ENCODE data around the gene ZNF529.

DNA sequence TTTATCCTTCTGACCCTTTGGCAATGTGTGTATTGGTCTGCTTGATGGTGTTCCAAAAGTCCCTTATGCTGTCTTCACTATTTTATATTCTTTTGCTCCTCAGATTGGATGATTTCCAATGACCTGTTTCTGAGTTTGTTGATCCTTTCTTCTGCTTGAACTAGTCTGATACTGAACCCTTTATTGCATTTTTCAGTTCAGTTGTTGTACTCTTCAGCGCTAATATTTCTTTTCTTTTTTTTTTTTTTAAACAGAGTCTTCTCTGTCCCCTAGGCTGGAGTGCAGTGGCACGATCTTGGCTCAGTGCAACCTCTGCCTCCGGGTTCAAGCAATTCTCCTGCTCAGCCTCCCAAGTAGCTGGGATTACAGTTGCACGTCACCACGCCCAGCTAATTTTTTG lies 71.1 kb downstream of the ZNF529 start:
- no peak for TF ChIP-seq EP300 (IDR thresholded peaks at IDR 0.05)
- TF ChIP-seq, protein P1, sequence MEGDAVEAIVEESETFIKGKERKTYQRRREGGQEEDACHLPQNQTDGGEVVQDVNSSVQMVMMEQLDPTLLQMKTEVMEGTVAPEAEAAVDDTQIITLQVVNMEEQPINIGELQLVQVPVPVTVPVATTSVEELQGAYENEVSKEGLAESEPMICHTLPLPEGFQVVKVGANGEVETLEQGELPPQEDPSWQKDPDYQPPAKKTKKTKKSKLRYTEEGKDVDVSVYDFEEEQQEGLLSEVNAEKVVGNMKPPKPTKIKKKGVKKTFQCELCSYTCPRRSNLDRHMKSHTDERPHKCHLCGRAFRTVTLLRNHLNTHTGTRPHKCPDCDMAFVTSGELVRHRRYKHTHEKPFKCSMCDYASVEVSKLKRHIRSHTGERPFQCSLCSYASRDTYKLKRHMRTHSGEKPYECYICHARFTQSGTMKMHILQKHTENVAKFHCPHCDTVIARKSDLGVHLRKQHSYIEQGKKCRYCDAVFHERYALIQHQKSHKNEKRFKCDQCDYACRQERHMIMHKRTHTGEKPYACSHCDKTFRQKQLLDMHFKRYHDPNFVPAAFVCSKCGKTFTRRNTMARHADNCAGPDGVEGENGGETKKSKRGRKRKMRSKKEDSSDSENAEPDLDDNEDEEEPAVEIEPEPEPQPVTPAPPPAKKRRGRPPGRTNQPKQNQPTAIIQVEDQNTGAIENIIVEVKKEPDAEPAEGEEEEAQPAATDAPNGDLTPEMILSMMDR (IDR thresholded peaks at IDR 0.05) = no peak
- no peak for TF ChIP-seq POLR2A (IDR thresholded peaks at IDR 0.05)
